Measurements from ENCODE around the gene TEKT1.
"Not testable (repeated sequence)": the region's sequence is repeated elsewhere in the genome, so short reads cannot be mapped to it uniquely, and the experiment has no call there.

TEKT1 gene

DNA sequence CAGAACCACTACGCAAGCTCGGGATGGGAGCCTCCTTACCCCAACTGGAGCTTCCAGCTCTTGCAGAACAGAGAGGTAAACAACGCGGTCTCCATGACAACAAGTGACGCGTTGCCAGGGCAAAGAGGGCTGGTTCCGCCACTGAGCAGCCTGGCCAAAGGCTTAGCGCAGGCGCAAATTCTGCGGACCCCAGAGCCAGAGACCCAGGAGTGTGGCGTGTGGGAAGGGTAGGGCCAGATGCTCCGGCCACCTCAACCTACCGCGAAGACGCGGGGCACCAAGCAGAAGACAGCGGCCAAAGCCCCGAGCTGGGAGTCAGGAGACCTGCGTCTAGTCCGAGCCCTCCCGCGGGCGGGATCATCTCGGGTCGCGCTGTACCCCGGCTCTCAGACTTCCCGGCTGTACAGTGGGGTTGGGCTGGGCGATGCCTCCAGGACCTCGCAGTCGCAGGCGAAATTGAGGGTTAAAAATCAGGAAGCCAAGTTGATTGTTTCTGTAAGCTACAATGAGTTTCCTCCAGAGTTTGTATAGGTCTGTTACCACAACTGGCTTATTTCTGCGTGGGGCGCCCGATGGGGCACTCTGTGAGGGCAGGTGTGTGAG is at the start of gene TEKT1:
Gene TEKT1 (minus strand): TSS at position 69 of the 603 bp plus-strand sequence. CDS start 1,353 bp downstream, outside the sequence.
- DNase-seq (ENCODE audit: low read depth) = peak; percentile 37

DNA sequence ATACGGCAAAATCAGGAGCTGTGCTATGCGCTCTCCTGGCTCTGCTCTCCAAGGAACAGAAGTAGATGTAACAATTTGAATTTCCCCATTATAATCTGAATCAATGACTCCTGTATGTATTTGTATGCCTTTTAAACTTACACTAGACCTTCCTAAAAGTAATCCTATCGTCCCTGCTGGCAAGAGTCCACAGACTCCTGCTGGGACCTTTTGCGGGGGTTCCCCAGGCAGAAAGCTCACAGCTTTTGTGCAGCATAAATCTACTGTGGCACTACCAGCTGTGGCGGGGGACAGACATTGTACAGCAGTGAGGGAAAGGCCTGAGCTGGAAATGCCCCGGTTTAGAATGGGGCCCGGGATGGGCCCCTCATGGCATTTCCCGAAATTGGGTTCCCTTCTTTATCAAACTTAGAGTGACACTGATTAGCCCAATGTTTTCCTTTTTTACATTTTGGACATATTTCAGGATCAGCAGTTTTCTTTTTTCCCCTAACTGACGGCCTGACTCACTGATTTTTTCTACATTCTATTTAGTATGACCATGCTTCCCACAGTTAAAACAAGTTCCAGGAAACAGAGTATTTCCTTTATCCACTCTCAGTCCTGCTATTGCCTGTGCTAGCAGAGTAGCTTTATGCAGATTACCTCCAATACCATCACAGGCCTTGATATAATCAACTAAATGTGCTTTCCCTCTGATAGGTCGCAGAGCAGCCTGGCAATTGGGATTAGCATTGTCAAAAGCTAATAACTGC is 47.9 kb upstream of the TEKT1 start:
- DNase-seq (ENCODE audit: low read depth) = not testable (repeated sequence)

GRCh38 chr17:6875276-6875675 is 43.7 kb upstream of the TEKT1 start:
- not testable (repeated sequence) for DNase-seq (ENCODE audit: low read depth)

GRCh38 chr17:6872936-6873335 is 41.4 kb upstream of the TEKT1 start:
- no peak for DNase-seq (ENCODE audit: low read depth)

- DNase-seq (ENCODE audit: low read depth) = no peak
These were observed 39.3 kb upstream of the TEKT1 start for GRCh38 chr17:6870841-6871240.

DNA sequence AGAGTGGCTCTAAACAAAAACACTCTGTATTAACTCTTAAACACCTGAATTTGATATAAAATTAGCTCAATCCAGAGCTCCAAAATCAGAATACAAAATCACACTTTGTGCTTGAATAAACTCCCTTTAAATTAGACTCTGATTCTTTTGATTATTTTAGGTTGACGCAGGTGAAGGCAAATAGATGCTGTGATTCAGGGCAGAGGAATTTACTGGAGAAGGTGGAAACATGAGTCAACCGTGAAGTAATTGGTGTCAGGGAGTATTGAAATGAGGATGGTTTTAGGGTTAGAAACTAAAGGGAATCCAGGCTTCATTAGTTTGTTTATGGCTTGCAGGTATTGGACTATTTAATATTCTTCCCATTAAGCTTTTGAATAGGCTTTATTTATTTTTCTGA is 37.1 kb upstream of the TEKT1 start:
- no peak for DNase-seq (ENCODE audit: low read depth)

- DNase-seq (ENCODE audit: low read depth) = no peak
These were observed 36.3 kb upstream of the TEKT1 start for GRCh38 chr17:6867849-6868248.

GRCh38 chr17:6862825-6863224 is 31.3 kb upstream of the TEKT1 start:
- no peak for DNase-seq (ENCODE audit: low read depth)

DNA sequence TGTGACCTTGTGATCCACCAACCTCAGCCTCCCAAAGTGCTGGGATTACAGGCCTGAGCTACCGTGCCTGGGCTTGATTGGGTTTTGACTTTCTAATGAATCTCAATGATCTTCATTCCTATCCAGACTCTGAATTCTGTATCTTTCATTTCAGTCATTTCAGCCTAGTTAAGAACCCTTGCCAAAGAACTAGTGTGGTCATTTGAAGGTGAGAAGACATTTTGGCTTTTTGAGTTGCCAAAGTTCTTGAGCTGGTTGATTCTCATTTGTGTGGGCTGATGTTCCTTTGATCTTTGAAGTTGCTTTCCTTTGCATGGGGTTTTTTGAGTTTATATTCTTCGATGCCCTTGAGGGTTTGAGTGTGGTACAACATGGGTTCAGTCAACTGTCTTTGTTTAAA is 30.6 kb upstream of the TEKT1 start:
- no peak for DNase-seq (ENCODE audit: low read depth)

DNA sequence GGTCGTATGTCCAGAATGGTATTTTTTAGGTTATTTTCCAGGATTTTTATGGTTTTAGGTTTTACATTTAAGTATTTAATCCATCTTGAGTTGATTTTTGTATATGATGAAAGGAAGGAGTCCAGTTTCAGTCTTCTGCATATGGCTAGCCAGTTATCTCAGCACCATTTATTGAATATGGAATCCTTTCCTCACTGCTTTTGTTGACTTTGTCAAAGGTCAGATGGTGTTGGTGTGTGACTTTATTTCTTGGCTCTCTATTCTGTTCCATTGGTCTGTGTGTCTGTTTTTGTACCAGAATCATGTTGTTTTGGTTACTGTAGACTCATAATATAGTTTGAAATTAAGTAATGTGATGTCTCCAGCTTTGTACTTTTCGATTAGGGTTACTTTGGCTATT is 26.4 kb upstream of the TEKT1 start:
- DNase-seq (ENCODE audit: low read depth) = no peak

GRCh38 chr17:6857336-6857735 is 25.8 kb upstream of the TEKT1 start:
- DNase-seq (ENCODE audit: low read depth) = no peak

GRCh38 chr17:6856051-6856450 is 24.5 kb upstream of the TEKT1 start:
- DNase-seq (ENCODE audit: low read depth) = no peak

DNA sequence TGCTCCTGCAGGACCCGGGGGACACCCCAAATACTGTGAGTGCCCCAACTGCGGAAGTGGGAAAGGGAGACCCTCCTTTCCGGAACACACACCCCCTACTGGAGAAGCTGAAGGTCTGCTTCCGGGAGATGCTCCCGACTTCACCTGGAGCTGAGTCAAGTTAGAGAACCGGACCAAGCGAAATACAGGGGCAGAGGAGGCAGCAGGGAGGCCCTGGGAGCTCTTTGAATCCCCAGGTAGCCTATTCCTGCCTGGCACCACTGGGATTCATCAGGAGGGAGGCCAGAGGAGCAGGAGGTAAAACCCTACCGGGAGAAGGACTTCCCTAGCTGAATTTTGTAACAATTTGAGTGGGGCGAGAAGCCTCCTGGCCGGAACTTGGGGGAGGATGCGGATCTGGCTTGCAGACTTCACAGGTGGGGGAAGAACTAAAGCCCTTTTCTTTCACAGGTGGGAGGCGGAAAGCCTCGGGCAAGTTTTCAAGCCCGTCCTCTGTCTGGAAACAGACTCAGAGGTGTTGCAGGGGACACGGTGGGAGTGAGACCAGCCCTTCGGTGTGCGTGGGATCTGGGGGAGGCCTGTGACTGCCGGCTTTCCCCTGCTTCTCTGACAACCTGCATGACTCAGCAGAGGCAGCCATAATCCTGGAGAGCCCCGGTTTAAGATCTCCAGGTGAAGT is 22.4 kb upstream of the TEKT1 start:
- no peak for DNase-seq (ENCODE audit: low read depth)

GRCh38 chr17:6848545-6849179 is 17.1 kb upstream of the TEKT1 start:
- DNase-seq (ENCODE audit: low read depth) = not testable (repeated sequence)

GRCh38 chr17:6846138-6846537 is 14.6 kb upstream of the TEKT1 start:
- DNase-seq (ENCODE audit: low read depth) = not testable (repeated sequence)

GRCh38 chr17:6844406-6844805 is 12.9 kb upstream of the TEKT1 start:
- not testable (repeated sequence) for DNase-seq (ENCODE audit: low read depth)

DNA sequence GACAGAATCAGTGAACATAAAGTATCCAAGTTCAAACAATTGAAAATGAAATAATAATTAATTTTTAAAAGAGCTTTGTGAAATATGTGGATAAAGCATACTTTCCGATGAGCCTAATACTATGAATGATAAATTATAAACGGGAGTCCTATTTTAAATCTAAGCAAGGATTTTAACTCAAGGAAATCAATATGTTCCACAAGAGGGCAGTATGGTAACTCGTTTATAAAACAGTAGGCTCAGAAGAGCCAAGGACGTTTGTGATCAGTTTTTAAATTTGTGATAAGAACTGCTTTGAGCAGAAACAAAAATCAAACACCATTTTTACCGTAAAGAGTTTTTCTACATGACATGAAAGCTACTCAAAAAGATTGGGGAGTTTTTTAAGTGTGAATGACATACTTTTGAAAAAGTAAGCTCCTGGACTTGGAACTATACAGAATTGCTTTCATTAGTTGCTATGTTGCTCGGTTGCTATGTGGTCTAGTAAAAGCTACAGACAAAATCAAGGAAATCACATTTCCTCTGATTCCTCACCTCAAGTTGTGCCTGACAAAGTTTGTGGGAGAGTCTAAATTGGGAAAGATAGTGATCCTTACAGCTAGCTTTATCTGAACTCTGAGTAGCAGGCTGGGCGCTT is 11.8 kb upstream of the TEKT1 start:
- DNase-seq (ENCODE audit: low read depth) = no peak

DNA sequence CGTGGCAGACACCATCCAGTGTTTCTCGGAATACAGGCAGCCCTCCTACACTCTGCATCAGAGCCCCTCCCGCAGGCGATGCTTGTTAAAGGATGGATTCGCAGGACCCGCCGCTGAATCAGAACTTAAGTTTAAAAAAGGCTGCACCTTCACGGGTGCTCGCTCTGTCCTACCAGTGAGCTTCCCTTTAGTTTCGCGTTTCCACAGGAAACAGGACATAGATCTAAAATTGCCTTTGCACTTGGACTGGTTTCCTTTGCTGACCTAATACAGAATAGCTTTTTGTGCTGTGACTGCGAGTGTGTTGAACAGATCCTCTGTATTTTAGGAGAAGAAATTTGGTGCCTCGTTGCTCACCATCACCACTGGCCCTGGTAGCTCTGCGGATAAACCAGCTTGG is 10.2 kb upstream of the TEKT1 start:
- not testable (repeated sequence) for DNase-seq (ENCODE audit: low read depth)

DNA sequence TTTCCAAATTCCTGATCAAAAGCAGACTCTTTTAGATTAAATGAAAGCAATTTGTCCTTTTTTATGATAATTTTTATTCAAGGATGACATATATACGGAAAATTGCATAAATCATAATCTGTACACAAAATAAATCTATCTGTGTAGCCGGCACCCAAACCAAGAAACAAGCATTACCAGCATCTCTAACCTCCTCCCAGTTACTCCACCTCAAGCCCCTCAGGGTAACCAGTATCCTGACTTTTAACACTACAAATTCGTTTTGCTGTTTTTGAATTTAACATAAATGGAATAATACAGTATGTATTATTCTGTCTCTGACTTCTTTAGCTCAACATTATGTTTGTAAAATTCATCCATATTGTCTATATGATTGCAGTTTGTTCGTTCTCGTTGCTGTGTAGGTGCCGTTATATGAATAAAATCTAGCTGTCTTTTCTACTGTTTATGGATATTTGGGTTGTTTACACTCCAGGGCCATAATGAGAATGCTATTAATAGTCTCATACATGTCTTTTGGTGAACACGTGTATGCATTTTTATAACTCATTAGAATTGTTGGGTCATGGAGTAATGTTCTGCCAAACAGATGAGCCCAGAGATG is 1.0 kb downstream of the TEKT1 start:
- DNase-seq (ENCODE audit: low read depth) = no peak

DNA sequence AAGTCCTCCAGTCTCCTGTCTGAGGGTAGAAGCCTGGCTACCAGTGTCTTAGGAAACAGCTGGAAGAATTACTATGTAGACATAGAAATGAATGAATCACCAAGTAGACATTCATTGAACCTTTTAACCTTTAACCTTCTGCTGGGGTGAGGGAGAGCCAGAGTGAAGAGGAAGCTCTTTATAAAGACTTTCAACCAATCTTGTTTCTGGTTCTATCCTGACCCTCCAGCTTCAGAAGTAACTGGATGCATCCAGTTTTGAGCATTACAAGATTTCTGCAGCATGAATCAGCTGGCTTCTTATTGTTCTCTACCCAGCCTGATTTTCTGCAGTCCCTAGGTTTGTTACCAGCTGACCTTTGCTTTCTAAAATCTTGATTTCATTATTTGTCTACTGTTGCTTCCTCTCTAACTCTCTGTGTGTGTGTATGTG is 8.5 kb downstream of the TEKT1 start:
- DNase-seq (ENCODE audit: low read depth) = no peak

GRCh38 chr17:6818938-6819337 is 12.6 kb downstream of the TEKT1 start:
- DNase-seq (ENCODE audit: low read depth) = no peak

- DNase-seq (ENCODE audit: low read depth) = not testable (repeated sequence)
These were observed 15.2 kb downstream of the TEKT1 start for GRCh38 chr17:6816368-6816767.
